Pons (tissue), 1 donor: ENCODE measurements around the gene SLC52A3.
"Not testable (repeated sequence)": the region's sequence is repeated elsewhere in the genome, so short reads cannot be mapped to it uniquely, and the experiment has no call there.

Experiments used
- DNase-seq: peaks from one replicate; pipeline ENCODE4 v3.0.0-alpha.2; 2016; ENCODE audit warnings: low spot score

Gene SLC52A3

GRCh38 chr20:728256-728944 lies 39.9 kb downstream of the SLC52A3 start:
- no peak for DNase-seq

GRCh38 chr20:726160-726559 lies 42.1 kb downstream of the SLC52A3 start:
- DNase-seq, result no peak

- DNase-seq, result no peak
Measured at GRCh38 chr20:725491-725890, 42.8 kb downstream of the SLC52A3 start.

GRCh38 chr20:724797-725196 lies 43.5 kb downstream of the SLC52A3 start:
- not testable (repeated sequence) for DNase-seq

GRCh38 chr20:723756-724155 lies 44.5 kb downstream of the SLC52A3 start:
- peak; percentile 2 for DNase-seq

- no peak for DNase-seq
Measured at GRCh38 chr20:722822-723644, 45.3 kb downstream of the SLC52A3 start.

- DNase-seq, result no peak
Measured at GRCh38 chr20:721876-722275, 46.4 kb downstream of the SLC52A3 start.

- no peak for DNase-seq
Measured at GRCh38 chr20:719816-720215, 48.5 kb downstream of the SLC52A3 start.

GRCh38 chr20:719068-719467 lies 49.2 kb downstream of the SLC52A3 start:
- no peak for DNase-seq

- DNase-seq, result no peak
Measured at GRCh38 chr20:717832-718231, 50.5 kb downstream of the SLC52A3 start.

- DNase-seq, result no peak
Measured at GRCh38 chr20:717271-717670, 51.0 kb downstream of the SLC52A3 start.

GRCh38 chr20:714453-714852 lies 53.8 kb downstream of the SLC52A3 start:
- no peak for DNase-seq

GRCh38 chr20:711576-711975 lies 56.7 kb downstream of the SLC52A3 start:
- DNase-seq, result no peak

GRCh38 chr20:710780-711450 lies 57.4 kb downstream of the SLC52A3 start:
- DNase-seq, result no peak
